Measurements from ENCODE around the gene AP3D1. TPM values are rescaled to one million over a fixed set of nuclear protein-coding genes. Genes with fewer than 3 reads are reported as not detected.
A peak's percentile ranks its signal among the peaks of the same experiment; 100 is the strongest.

The AP3D1 gene
- total RNA-seq, 2 experiments from 2014 or later = 110 to 127 TPM

DNA sequence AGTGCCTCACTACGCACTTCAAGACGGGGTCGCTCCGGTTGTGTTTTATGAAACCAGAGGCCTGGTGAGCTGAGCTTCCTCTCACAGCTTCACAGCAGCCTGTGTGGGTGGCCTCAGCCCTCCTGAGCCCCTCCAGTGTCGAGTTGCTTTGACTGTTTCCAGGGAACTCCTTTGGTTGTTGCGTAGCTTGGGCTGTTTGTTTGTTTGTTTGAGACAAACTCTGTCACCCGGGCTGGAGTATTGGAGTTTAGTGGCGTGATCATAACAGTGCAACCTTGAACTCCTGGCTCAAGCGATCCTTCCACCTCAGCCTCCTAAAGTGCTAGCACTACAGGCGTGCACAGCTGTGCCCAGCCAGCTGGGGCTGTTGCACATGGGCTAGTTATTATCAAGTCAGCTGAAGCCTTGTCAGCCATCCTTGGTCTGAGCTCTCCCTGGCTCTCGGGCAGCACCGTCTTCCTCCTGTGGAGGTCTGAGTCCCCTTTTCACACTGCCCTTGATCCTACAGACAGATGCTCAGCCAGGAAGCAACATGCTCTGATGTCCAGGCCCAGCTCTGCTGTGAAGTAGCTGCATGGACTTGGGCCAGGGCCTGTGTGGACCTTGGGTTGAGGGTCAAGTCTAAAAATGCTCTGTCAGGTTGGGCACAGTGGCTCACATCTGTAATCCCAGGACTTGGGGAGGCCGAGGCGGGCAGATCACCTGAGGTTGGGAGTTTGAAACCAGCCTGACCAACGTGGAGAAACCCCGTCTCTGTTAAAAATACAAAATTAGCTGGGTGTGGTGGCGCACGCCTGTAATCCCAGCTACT is 22.6 kb upstream of the AP3D1 start:
- H3K4me1 Mint-ChIP-seq = peaks cover 33% of the 10 kb centered on the region
- H3K27ac Mint-ChIP-seq = no peak overlapping the region
- no peak for DNase-seq
- ATAC-seq = no peak
- H3K27me3 Mint-ChIP-seq = no peaks in the 10 kb centered on the region
- CTCF ChIA-PET = interaction anchor here (1.1 to 1.2 kb wide), 2 partner anchors 18 to 26 kb away, joined by 3 to 4 read pairs; no protein-coding TSS in a partner anchor
- H3K4me3 Mint-ChIP-seq = no peak overlapping the region
- peaks cover 11% of the 10 kb centered on the region for H3K36me3 Mint-ChIP-seq
- no peaks in the 10 kb centered on the region for H3K9me3 Mint-ChIP-seq (ENCODE audit: low read depth)

DNA sequence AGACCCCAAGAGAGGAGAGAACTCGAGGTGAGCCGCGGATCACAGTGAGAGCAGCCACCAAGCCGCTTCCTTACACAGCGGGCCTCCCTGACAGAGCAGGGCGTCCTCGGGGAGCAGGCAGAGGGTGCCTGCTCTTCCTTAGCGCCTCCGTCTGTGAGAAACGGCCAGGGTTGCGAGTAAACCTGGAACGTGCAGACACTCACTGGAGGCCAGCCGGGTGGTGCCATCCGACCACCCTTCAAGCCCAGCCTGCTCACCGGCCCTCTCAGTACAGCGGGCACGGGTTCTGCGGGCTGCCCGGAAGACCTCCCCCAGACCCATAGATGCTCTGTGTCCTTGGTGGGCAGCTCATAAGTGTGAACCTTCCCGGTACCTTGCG is 22.0 kb upstream of the AP3D1 start:
- Mint-ChIP-seq H3K27ac (no peak overlapping the region), H3K9me3 (ENCODE audit: low read depth) (no peaks in the 10 kb centered on the region), H3K4me3 (no peak overlapping the region), H3K27me3 (no peaks in the 10 kb centered on the region), H3K36me3 (peaks cover 11% of the 10 kb centered on the region), H3K4me1 (peaks cover 39% of the 10 kb centered on the region)
- no peak for DNase-seq
- CTCF ChIA-PET = interaction anchor here (1.2 kb wide), 1 partner anchor 26 kb away, joined by 4 read pairs; no protein-coding TSS in a partner anchor
- ATAC-seq = no peak

DNA sequence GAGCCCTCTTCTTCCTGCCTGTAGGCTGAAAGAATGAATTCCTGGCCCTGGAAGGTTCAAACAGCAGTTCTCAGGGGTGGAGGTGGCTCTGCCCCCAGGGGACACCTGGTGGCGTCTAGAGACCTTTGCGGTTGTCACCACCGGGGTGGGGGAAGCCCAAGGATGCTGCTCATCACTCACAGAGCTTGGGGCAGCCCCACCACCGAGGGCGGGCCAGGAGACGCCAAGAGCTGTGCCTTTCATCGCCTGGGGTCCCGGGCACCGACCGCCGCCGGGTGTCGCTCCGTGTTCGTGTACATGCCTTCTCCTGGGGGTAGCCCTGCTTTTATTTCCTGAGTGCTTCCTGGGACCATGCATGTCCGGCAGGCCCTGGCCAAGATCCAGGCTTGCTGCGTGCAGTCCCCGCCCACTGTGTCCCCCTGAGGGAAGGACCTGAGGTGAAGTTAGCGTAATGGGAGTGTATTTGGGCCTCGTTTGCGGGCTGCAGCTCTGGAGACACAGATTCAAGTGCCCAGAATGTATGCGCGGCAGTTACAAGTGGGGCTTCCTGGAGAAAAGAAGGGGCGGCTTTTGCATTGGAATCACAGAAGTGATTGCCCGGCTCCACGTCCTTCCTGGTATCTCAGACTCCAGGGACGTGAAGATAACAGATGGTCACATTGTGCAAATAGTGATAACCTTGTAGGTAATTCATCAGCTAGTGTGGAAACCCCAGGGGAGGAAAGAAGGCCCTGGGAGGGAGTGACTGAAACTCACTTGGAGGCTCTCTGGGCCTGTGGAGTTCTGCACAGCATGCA is 20.2 kb upstream of the AP3D1 start:
- Mint-ChIP-seq H3K27me3 (no peaks in the 10 kb centered on the region), H3K4me1 (peaks cover 56% of the 10 kb centered on the region), H3K4me3 (no peak overlapping the region), H3K27ac (peak overlapping the region; percentile 57), H3K9me3 (ENCODE audit: low read depth) (no peaks in the 10 kb centered on the region), H3K36me3 (peaks cover 11% of the 10 kb centered on the region)
- CTCF ChIA-PET = interaction anchor here (0.6 to 3.5 kb wide), 8 partner anchors 15 to 242 kb away, joined by 3 to 14 read pairs (median 3); partner anchors contain the start of gene AP3D1
- ATAC-seq (peak; percentile 78), DNase-seq (peak; percentile 88)

DNA sequence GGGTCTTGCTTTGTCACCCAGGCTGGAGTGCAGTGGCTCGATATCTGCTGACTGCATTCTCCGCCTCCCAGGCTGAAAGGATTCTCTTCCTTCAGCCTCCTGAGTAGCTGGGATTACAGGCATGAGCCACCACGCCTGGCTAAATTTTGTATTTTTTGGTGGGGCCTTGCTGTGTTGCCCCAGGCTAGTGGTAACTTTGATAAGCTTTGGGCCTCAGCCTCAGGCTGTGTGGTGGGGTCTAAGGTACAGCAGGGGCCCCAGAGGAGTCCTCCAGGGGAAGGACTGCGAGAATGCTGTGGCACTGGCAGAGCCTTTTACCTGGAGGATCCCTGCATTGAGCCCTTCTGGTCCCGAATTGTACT is 19.6 kb upstream of the AP3D1 start:
- Mint-ChIP-seq H3K27me3 (no peaks in the 10 kb centered on the region), H3K4me3 (no peak overlapping the region), H3K4me1 (peaks cover 59% of the 10 kb centered on the region), H3K9me3 (ENCODE audit: low read depth) (no peaks in the 10 kb centered on the region), H3K27ac (peak overlapping the region; percentile 57), H3K36me3 (peaks cover 11% of the 10 kb centered on the region)
- CTCF ChIA-PET = interaction anchor here (0.7 to 3.5 kb wide), 5 partner anchors 15 to 241 kb away, joined by 3 to 14 read pairs (median 3); partner anchors contain the start of gene AP3D1
- ATAC-seq = no peak
- DNase-seq = no peak

DNA sequence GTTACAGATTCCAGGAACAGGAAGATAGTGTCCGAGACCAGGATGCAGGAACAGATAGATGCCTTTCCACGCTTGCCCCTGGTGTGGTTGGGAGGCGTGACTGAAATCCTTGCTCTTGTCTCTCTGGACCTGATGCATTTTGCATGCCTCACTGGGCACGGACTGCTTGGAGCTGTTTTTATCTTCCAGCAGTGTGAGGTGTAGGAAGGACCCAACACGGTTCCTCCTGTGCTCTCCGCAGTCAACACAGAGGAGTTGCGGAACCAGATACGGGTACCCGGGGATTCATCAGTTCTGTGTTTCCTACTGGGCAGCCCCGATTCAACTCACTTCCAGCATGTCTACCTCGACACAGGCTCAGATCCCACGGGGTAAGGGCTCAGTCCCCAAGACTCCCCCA is 18.9 kb upstream of the AP3D1 start:
- DNase-seq (no peak), ATAC-seq (no peak)
- Mint-ChIP-seq H3K4me3 (no peak overlapping the region), H3K4me1 (peaks cover 64% of the 10 kb centered on the region), H3K36me3 (peaks cover 11% of the 10 kb centered on the region), H3K27ac (no peak overlapping the region), H3K27me3 (no peaks in the 10 kb centered on the region), H3K9me3 (ENCODE audit: low read depth) (no peaks in the 10 kb centered on the region)
- CTCF ChIA-PET = interaction anchor here (1.1 to 3.5 kb wide), 2 partner anchors 15 to 16 kb away, joined by 3 to 14 read pairs; no protein-coding TSS in a partner anchor

DNA sequence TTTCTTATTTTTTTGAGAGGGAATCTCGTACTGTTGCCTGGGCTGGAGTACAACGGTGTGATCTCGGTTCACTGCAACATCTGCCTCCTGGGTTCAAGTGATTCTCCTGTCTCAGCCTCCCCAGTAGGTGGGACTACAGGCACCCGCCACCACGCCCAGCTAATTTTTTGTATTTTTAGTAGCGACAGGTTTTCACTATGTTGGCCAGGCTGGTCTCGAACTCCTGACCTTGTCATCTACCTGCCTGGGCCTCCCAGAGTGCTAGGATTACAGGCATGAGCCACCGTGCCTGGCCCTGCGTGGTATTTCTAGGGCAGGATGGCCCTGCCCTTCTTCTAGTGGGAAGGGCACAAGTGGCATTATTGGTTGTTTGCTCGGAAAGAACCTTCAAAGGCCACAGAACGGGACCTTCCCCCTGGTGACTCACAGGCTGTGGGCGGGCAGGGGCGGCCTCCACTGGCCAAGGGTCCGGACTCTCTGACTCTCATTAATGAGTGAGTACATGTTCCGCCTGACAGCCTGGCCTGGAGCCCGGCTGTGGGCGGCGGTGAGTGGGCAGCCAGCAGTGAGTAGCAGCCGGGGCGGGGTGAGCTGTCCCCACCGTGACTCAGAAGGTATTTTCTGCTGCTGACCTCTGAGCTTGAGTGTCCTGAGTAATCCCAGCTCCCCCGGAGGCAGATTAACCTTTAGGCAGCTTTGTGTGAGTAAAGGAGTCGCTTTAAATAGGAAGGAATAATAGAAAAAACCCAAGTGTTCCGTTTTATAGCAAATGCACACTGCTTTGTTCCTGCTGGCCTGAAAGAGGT is 17.5 kb upstream of the AP3D1 start:
- peaks cover 6% of the 10 kb centered on the region for H3K36me3 Mint-ChIP-seq
- peak overlapping the region; percentile 65 for H3K4me3 Mint-ChIP-seq
- H3K27me3 Mint-ChIP-seq = no peaks in the 10 kb centered on the region
- DNase-seq = peak; percentile 77
- H3K9me3 Mint-ChIP-seq (ENCODE audit: low read depth) = no peaks in the 10 kb centered on the region
- H3K27ac Mint-ChIP-seq = peak overlapping the region; percentile 78
- CTCF ChIA-PET = interaction anchor here (1.3 to 3.5 kb wide), 3 partner anchors 9 to 48 kb away, joined by 3 to 14 read pairs (median 4); no protein-coding TSS in a partner anchor
- ATAC-seq = peak; percentile 5
- peaks cover 61% of the 10 kb centered on the region for H3K4me1 Mint-ChIP-seq

DNA sequence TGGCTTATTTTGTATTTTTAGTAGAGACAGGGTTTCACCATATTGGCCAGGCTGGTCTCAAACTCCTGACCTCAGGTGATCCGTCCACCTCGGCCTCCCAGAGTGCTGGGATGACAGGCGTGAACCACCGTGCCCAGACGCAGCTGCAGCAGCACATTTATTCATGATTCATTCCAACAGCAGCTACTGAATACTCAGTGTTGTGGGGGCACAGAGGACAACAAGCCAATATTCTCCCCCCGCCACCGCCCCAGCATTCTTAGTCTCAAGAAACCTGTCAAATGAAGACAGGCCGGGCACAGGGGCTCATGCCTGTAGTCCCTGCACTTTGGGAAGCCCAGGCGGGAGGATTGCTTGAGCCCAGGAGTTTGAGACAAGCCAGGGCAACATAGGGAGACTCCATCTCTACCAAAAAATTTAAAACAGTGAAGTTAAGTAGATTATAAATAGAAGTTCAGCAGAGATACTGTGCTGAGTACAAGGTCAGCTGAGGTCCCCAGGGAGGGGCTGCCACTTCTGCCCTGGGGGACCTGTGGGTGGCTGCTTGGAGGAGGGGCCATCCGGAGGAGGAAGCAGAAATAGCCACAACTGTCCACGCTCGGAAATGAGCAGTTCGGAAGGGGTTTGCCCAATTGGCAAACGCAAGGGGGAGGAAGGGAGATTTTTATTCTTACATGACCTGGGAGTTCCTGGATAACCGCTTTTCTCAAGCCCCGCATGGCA is 16.7 kb upstream of the AP3D1 start:
- CTCF ChIA-PET = interaction anchor here (0.6 to 3.5 kb wide), 4 partner anchors 10 to 68 kb away, joined by 3 to 14 read pairs (median 4); partner anchors contain the start of gene PLEKHJ1
- DNase-seq (peak; percentile 46), ATAC-seq (no peak)
- H3K27me3 Mint-ChIP-seq = no peaks in the 10 kb centered on the region
- H3K36me3 Mint-ChIP-seq = peaks cover 4% of the 10 kb centered on the region
- H3K27ac Mint-ChIP-seq = peak overlapping the region; percentile 78
- peaks cover 60% of the 10 kb centered on the region for H3K4me1 Mint-ChIP-seq
- H3K4me3 Mint-ChIP-seq = peak overlapping the region; percentile 65
- H3K9me3 Mint-ChIP-seq (ENCODE audit: low read depth) = no peaks in the 10 kb centered on the region

DNA sequence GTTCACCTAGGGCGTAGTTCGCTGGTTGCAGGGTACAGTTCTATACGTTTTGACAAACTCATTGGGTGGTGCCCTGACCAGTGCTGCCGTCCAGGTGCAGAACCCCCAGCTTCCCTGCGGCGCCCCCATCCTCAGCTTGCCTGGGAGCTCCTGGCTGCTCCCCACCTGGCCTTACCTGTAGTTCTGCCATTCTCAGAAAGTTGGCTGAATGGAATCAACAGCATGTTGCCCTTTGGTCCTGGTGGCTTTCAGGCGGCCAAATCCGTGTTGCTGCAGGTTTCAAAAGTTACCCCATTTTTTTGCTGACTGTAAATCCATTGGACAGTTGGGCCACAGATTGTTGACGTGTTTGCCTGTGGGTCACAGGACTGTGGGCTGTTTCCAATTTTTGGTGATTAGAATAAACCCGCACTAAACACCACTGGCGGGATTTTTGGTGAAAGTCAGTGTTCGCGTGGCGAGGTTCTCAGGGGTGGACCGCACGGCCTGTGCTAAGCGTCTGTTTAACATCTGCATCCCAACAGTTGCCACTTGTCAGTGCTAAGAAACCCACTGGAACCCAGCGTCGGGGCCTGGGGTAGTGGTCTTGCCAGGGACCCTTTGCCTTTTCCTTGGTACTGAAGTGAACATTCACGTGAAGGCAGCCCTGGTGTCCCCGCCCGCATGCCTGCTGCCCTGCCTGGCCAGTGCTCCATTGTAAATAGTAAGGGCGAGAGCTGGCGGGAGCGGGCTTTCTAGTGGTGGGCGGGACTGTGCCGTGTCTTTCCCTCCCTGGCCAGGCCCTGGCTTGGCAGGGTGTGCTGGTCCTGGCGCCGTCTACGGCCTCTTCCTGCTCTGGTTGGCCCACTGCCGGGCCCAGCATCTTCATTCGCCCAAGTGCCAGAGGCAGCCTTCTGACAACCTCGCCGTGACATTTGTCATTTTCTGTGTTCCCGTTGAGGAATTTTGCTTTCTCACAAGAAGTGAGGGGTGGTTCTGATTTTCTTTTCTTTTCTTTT is 15.7 kb upstream of the AP3D1 start:
- CTCF ChIA-PET = interaction anchor here (0.6 to 1.0 kb wide), 3 partner anchors 11 to 341 kb away, joined by 3 to 5 read pairs (median 4); partner anchors contain the start of gene PLEKHJ1
- H3K9me3 Mint-ChIP-seq (ENCODE audit: low read depth) = no peaks in the 10 kb centered on the region
- no peaks in the 10 kb centered on the region for H3K36me3 Mint-ChIP-seq
- no peaks in the 10 kb centered on the region for H3K27me3 Mint-ChIP-seq
- ATAC-seq (no peak), DNase-seq (no peak)
- no peak overlapping the region for H3K27ac Mint-ChIP-seq
- H3K4me1 Mint-ChIP-seq = peaks cover 63% of the 10 kb centered on the region
- peak overlapping the region; percentile 35 for H3K4me3 Mint-ChIP-seq

DNA sequence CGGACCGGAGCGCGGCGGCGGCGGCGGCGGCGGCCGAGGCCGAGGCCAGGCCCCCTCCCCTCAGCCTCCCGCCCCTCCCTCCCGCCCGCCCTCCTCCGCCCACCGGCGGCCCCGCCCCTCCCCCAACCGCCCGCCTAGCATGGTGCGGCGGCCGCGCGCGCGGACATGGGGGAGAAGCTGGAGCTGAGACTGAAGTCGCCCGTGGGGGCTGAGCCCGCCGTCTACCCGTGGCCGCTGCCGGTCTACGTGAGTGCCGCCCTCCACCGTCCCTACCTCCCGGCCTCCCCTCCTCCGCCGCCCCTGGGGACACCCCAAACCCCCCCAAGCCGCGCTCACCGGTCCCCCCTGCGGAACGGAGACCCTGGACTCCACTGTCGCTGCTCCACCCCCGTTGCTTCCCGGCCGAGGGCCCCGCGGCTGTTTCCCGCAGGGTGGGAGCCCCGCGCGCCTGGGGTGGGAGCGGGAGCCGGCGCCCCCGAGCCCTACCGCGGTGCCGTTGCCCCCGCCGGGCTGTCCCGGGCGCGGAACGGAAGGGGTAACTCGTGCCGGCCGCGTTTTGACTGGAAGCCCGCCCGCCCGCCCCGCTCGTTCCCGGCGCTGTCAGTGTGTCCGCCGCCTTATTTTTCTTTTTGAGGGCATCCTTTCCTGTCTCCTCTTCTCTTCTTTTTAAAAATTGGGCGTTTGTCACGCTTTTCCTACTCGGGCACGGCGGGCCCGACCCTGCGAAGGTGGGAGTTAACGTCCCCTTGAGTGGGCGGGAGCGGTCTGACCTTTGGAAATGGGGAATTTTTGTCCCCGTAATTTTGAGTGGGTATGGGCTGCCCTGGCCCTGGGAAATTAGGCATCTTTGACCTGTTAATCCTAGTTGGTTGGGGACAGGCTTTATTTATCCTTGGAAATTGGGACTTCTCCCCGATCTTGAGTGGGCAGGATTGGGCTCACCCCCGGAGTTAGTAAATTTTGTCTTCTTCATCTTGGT is 12.9 kb upstream of the AP3D1 start:
- peak; percentile 46 for ATAC-seq
- DNase-seq = no peak
- CTCF ChIA-PET = interaction anchor here (1.0 to 1.2 kb wide), 4 partner anchors 13 to 145 kb away, joined by 3 to 6 read pairs (median 3); partner anchors contain the start of gene AP3D1
- peaks cover 38% of the 10 kb centered on the region for H3K4me1 Mint-ChIP-seq
- no peaks in the 10 kb centered on the region for H3K9me3 Mint-ChIP-seq (ENCODE audit: low read depth)
- H3K27me3 Mint-ChIP-seq = no peaks in the 10 kb centered on the region
- H3K4me3 Mint-ChIP-seq = peak overlapping the region; percentile 85
- H3K27ac Mint-ChIP-seq = peak overlapping the region; percentile 87
- H3K36me3 Mint-ChIP-seq = no peaks in the 10 kb centered on the region

DNA sequence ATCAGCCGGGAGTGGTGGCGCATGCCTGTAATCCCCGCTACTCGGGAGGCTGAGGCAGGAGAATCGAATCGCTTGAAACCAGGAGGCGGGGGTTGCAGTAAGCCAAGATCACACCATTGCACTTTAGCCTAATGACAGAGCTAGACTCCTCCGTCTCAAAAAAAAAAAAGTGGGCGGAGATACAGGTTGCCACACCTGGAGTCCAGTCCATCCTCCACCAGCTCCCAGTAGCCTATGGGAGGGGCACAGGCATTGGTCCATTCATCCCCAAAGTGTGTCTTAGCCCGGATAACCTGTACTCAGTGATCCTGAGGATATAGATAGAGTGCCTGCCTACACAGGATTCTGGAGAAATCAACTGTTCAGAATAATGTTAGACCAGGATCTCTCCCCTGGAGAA is 9.0 kb upstream of the AP3D1 start:
- Mint-ChIP-seq H3K4me1 (peaks cover 11% of the 10 kb centered on the region), H3K4me3 (no peak overlapping the region), H3K27ac (no peak overlapping the region), H3K36me3 (no peaks in the 10 kb centered on the region), H3K27me3 (no peaks in the 10 kb centered on the region), H3K9me3 (ENCODE audit: low read depth) (no peaks in the 10 kb centered on the region)
- ATAC-seq (no peak), DNase-seq (no peak)
- CTCF ChIA-PET = no interaction called here
